Mammary epithelial cell (primary cell): Measurements from ENCODE around the gene ERC1.

Experiments used
- EZH2 ChIP-seq: IDR thresholded peaks from 2 replicates; pipeline ENCODE4 v1.6.1; 2012; ENCODE audit warnings: low read length, inconsistent platforms, borderline replicate concordance
- TF ChIP-seq, protein P1 (sequence below), 2 donors: IDR thresholded peaks in 1 of 2; conservative IDR thresholded peaks in 1 of 2; 2 replicates each; pipeline ENCODE4 v1.5.1; 2011 to 2012; ENCODE audit warnings: inconsistent platforms in 2 of 2, low read length in 2 of 2, mild to moderate bottlenecking in 2 of 2, control low read depth in 1 of 2, low read depth in 1 of 2; ENCODE audit not compliant: insufficient read depth in 1 of 2; ENCODE audit errors: extremely low read depth in 1 of 2

DNA sequence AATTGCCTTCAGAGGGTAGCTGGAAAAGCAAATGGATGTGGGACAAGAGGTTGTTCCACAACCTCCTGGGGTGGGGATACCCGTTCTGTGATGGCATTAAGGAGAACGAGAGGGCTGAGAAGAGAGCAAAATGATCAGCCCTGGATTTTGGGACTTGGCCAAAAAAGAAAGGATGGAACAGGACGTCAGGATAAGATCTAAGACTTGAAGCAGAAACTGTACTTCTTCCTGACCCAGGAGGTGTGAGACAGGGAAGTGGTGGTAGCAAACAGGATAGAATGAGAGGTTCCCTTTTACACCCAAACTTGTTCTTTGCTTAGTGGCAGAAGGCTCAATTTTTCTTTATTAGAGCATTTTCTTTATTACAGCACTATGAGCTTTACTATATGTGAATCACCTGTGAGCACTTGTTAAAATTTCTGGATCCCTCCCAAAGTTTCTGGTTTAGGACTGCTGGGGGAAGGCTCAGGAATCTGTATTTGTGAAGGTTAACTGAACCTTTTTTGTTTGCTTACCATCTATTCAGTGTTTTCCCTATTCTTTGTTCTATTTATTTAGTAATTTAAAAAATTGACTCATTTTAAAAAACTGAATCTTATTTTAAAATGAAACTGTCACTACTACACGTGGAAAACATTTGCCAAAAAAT is 59.2 kb downstream of the ERC1 start:
- TF ChIP-seq, protein P1, sequence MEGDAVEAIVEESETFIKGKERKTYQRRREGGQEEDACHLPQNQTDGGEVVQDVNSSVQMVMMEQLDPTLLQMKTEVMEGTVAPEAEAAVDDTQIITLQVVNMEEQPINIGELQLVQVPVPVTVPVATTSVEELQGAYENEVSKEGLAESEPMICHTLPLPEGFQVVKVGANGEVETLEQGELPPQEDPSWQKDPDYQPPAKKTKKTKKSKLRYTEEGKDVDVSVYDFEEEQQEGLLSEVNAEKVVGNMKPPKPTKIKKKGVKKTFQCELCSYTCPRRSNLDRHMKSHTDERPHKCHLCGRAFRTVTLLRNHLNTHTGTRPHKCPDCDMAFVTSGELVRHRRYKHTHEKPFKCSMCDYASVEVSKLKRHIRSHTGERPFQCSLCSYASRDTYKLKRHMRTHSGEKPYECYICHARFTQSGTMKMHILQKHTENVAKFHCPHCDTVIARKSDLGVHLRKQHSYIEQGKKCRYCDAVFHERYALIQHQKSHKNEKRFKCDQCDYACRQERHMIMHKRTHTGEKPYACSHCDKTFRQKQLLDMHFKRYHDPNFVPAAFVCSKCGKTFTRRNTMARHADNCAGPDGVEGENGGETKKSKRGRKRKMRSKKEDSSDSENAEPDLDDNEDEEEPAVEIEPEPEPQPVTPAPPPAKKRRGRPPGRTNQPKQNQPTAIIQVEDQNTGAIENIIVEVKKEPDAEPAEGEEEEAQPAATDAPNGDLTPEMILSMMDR (conservative IDR thresholded peaks at IDR 0.05 in 1 of 2, IDR thresholded peaks at IDR 0.05 in 1 of 2; ENCODE audit: extremely low read depth in 1 of 2, insufficient read depth in 1 of 2, low read depth in 1 of 2, low read length in 2 of 2): no peak
- TF ChIP-seq EZH2: no peak
